Measurements from ENCODE around the gene CYB561D2.
A peak's percentile ranks its signal among the peaks of the same experiment; 100 is the strongest.

CYB561D2 gene

DNA sequence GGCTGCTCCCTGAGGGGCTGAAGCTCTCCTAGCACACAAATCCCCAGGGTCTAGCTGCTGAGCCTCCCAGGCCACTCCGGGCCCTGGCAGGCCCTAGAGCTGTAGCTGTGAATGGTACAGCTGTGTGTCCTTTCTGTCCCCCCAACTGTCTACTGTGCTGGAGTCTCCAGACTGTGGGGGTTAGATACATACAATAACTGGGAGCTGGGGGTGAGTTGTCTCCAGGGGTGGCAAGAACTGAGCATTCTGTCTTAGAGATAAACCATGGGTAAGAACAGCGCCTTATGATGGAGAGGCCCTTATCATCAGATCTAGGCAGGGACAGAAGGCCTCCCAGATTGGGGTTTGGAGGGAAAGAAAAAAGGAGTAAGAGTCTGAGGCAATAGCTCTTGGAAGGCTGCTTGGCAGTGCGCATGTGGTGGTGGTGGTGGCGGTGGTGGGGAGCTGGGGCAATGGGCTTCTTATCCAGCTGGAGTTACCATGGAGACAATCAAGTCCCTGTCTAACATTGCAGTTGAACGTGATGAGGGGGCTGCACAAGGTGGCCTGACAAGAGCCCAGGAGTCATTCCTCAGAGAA is 3.6 kb downstream of the CYB561D2 start:
- no peaks in the 10 kb centered on the region for H3K27me3 Mint-ChIP-seq
- peak overlapping the region in 1 of 2 donors; percentile 16 for H3K27ac Mint-ChIP-seq
- DNase-seq (no peak), ATAC-seq (replicated peaks) (no peak)
- H3K36me3 Mint-ChIP-seq (ENCODE audit: insufficient read depth): peaks cover 37% of the 10 kb centered on the region
- H3K4me3 Mint-ChIP-seq: no peak overlapping the region
- peaks cover 49 to 60% of the 10 kb centered on the region in 2 donors for H3K4me1 Mint-ChIP-seq (ENCODE audit: low read depth in 2 of 2)
- no peaks in the 10 kb centered on the region for H3K9me3 Mint-ChIP-seq

GRCh38 chr3:50354850-50355249 is 4.2 kb downstream of the CYB561D2 start:
- ATAC-seq (replicated peaks): no peak

DNA sequence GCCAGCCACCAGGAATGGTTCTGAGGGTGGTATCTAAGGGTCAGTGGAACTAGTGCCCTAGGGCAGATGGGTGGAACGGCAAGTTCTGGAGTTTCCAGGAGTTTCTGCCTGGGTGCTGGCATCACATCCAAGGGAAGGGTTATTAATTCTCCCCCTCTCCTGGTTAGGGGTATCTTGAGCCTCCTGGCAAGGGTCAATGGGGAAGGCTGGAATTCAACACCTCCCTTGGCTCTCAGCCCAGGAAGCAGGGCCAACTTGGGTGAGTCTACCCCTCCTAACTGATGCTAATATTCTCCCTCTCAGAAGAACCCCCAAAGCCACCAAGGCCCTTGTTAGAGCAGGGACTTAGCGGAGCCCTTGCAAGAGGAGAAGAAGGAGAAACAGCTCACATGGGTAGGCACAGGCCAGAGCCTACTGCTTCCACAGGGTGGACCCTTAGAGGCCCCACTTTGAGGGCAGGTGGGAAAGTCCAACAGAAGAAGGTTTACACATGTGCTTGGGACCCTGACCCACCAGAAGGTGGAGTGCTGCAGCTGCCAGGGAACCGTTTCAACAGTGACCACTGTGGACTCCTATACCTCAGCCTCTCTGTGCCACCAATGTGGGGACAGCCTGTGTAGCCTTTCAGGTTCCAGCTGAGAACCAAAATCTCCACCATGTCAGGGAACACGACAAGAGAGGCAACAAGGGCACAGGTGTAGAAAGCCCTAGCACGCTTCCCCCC is 5.3 kb downstream of the CYB561D2 start:
- Mint-ChIP-seq H3K27ac (peak overlapping the region; percentile 46 to 97), H3K4me3 (peak overlapping the region; percentile 93 to 97), H3K36me3 (ENCODE audit: insufficient read depth) (peaks cover 31% of the 10 kb centered on the region), H3K4me1 (ENCODE audit: low read depth in 2 of 2) (peaks cover 42 to 55% of the 10 kb centered on the region in 2 donors), H3K27me3 (no peaks in the 10 kb centered on the region), H3K9me3 (no peaks in the 10 kb centered on the region)
- no peak for ATAC-seq (replicated peaks)
- no peak for DNase-seq

More at GRCh38 chr3:50354850-50355249, 4.2 kb downstream of the CYB561D2 start:
- Mint-ChIP-seq H3K4me3 (no peak overlapping the region), H3K27ac (peak overlapping the region in 1 of 2 donors; percentile 44), H3K36me3 (ENCODE audit: insufficient read depth) (peaks cover 39% of the 10 kb centered on the region), H3K9me3 (no peaks in the 10 kb centered on the region), H3K4me1 (ENCODE audit: low read depth in 2 of 2) (peaks cover 51 to 62% of the 10 kb centered on the region in 2 donors), H3K27me3 (no peaks in the 10 kb centered on the region)
- DNase-seq: no peak

DNA sequence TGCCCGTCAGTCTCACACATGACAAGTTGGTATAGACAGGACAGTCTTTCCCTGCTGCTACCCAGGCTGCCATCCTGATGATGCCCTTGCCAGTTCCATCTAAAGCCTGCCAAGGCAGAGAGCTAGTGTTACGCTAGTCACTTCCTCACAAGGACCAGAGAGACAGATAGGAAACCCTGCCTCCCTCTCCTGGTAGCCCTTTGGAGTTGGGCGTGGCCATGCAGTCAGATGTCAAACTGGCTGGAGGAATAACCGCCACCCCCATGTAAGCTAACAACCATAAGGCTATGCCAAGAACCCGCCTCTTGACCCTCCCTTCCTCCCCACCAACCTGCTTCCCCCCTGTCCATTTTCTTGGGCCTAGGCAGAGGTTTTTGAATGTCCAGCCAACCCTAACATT is 5.9 kb downstream of the CYB561D2 start:
- peak overlapping the region in 1 of 2 donors; percentile 97 for H3K27ac Mint-ChIP-seq
- no peaks in the 10 kb centered on the region for H3K9me3 Mint-ChIP-seq
- peaks cover 31% of the 10 kb centered on the region for H3K36me3 Mint-ChIP-seq (ENCODE audit: insufficient read depth)
- DNase-seq: no peak
- H3K27me3 Mint-ChIP-seq: no peaks in the 10 kb centered on the region
- peak overlapping the region; percentile 93 to 97 for H3K4me3 Mint-ChIP-seq
- H3K4me1 Mint-ChIP-seq (ENCODE audit: low read depth in 2 of 2): peaks cover 36 to 49% of the 10 kb centered on the region in 2 donors
- ATAC-seq (replicated peaks): no peak

- Mint-ChIP-seq H3K27me3 (no peaks in the 10 kb centered on the region), H3K9me3 (no peaks in the 10 kb centered on the region), H3K4me1 (ENCODE audit: low read depth in 2 of 2) (peaks cover 35 to 49% of the 10 kb centered on the region in 2 donors), H3K27ac (peak overlapping the region in 1 of 2 donors; percentile 97), H3K36me3 (ENCODE audit: insufficient read depth) (peaks cover 27% of the 10 kb centered on the region), H3K4me3 (peak overlapping the region; percentile 93 to 97)
- no peak for DNase-seq
- no peak for ATAC-seq (replicated peaks)
Observed at GRCh38 chr3:50357481-50357880, 6.8 kb downstream of the CYB561D2 start.

DNA sequence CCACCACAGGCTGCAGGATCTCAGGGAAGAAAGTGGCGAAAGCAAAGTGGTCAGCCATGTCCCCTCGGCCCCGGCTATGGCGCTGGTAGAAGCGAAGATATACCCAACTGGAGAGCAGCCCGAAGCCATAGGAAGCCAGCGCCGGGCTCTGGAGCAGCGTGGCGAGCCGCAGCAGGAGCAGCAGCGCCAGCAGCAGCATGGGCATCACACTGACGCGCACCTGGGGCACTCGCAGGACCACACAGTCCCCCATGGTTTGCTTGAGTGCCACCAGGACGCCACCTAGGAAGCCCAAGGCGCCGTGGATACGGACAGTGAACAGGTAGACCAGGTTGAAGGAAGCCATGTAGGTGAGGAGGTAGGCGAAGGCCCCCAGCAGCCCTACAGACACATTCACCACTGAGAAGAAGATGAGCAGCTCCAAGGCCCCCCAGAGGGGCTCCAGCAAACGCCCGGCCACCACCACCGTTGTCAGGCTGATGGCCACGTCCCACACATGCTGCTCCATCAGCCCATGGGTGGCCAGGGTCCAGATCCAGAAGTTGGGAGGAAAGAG is 7.8 kb downstream of the CYB561D2 start:
- DNase-seq: no peak
- H3K27me3 Mint-ChIP-seq: no peaks in the 10 kb centered on the region
- peak overlapping the region; percentile 95 to 97 for H3K27ac Mint-ChIP-seq
- H3K9me3 Mint-ChIP-seq: no peaks in the 10 kb centered on the region
- peaks cover 35 to 44% of the 10 kb centered on the region in 2 donors for H3K4me1 Mint-ChIP-seq (ENCODE audit: low read depth in 2 of 2)
- H3K4me3 Mint-ChIP-seq: peak overlapping the region; percentile 93 to 97
- no peak for ATAC-seq (replicated peaks)
- H3K36me3 Mint-ChIP-seq (ENCODE audit: insufficient read depth): peaks cover 23% of the 10 kb centered on the region

DNA sequence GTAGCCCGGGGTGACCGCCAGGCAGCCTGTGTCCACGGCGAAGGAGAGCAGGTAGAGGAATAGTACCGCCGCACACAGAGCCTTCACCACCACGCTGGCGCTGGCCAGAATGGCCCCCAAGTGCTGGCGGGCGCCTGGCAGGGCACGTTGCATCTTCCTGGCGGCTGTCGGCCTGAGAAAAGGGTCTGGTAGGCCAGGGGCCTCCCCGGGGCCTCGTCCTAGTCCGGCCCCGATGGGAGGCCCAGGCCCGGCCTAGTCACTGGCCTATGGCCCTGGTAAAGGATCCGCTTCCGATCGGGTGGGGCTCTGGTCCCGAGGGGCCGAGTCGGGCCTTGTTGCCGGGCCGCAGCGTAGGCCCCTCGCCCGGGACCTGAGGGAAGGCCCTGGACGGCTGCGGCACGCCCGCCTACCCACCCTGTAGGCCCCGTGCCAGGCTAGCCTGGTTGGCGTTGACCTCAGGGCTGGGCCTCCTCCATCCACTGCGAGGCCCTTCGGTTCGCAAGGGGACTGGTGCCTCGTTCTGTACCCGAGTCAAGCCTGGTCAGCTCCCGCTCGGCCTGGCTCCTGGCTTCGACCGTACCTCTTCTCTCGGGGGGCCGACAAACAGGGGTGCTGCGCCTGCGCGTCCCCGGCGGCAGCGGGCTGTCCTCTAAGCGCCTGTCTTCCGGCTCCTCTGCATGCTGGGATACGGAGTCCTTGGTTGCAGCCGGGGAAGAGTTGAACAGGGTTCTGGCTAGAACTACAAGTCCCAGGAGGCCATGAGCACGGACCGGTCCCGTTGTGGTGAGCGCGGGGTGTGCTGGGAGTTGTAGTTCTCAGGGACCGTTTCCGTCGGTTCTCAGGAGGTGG is 8.5 kb downstream of the CYB561D2 start, which contains the start of gene TMEM115:
Gene TMEM115, minus strand, starts transcription at position 611 of the 849 bp plus-strand sequence. Its CDS starts 458 bp downstream, at position 153.
- peaks cover 16% of the 10 kb centered on the region for H3K36me3 Mint-ChIP-seq (ENCODE audit: insufficient read depth)
- ATAC-seq (replicated peaks) (peak; percentile 100), DNase-seq (peak; percentile 91 to 93 (median 91))
- no peaks in the 10 kb centered on the region for H3K9me3 Mint-ChIP-seq
- peak within 1 kb of the TSS; percentile 95 to 97 for H3K27ac Mint-ChIP-seq
- peaks cover 34 to 45% of the 10 kb centered on the region in 2 donors for H3K4me1 Mint-ChIP-seq (ENCODE audit: low read depth in 2 of 2)
- no peaks in the 10 kb centered on the region for H3K27me3 Mint-ChIP-seq
- H3K4me3 Mint-ChIP-seq: peak within 1 kb of the TSS; percentile 93 to 97

GRCh38 chr3:50359760-50360110 is 9.1 kb downstream of the CYB561D2 start:
- H3K9me3 Mint-ChIP-seq: no peaks in the 10 kb centered on the region
- H3K27ac Mint-ChIP-seq: peak overlapping the region; percentile 95 to 97
- DNase-seq: no peak
- H3K27me3 Mint-ChIP-seq: no peaks in the 10 kb centered on the region
- ATAC-seq (replicated peaks): peak; percentile 14
- peaks cover 29 to 47% of the 10 kb centered on the region in 2 donors for H3K4me1 Mint-ChIP-seq (ENCODE audit: low read depth in 2 of 2)
- peaks cover 16% of the 10 kb centered on the region for H3K36me3 Mint-ChIP-seq (ENCODE audit: insufficient read depth)
- peak overlapping the region; percentile 93 to 97 for H3K4me3 Mint-ChIP-seq

DNA sequence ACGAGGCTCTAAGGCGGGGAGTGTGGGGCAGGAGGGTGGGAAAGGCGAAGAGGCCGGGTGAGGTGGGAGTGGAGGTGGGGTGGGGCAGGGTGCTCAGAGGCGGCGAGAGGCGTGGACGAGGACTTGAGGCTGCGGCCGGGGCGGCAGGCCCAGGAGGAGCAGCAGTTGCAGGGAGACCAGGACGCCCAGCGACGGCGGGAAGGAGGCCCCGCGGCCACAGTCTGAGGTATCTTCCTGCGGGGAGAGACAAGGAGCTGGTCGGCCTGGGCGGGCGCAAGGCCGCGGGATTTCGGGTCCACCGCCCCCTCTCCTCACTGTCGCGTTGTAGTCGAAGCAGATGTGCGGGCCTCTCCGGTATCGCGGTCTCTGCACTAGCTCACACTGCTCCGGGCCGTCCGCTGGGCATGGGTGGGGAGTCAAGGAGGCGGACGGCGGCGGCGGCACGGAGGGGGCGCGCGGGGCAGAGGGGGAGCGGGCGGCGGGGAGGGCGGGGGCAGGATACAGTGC is 14.0 kb downstream of the CYB561D2 start:
- Mint-ChIP-seq H3K27me3 (no peaks in the 10 kb centered on the region), H3K36me3 (ENCODE audit: insufficient read depth) (peaks cover 19% of the 10 kb centered on the region), H3K4me1 (ENCODE audit: low read depth in 2 of 2) (peaks cover 22 to 32% of the 10 kb centered on the region in 2 donors), H3K27ac (peak overlapping the region; percentile 95), H3K4me3 (peak overlapping the region; percentile 87 to 90), H3K9me3 (no peaks in the 10 kb centered on the region)
- ATAC-seq (replicated peaks) (peak; percentile 18), DNase-seq (no peak)

- Mint-ChIP-seq H3K4me3 (peak overlapping the region; percentile 87 to 90), H3K27ac (peak overlapping the region; percentile 95), H3K9me3 (no peaks in the 10 kb centered on the region), H3K27me3 (no peaks in the 10 kb centered on the region), H3K36me3 (ENCODE audit: insufficient read depth) (peaks cover 19% of the 10 kb centered on the region), H3K4me1 (ENCODE audit: low read depth in 2 of 2) (peaks cover 20 to 29% of the 10 kb centered on the region in 2 donors)
- ATAC-seq (replicated peaks) (peak; percentile 97), DNase-seq (peak; percentile 90 to 95 (median 91))
Observed at GRCh38 chr3:50365080-50365841, 14.6 kb downstream of the CYB561D2 start.

- DNase-seq (no peak), ATAC-seq (replicated peaks) (no peak)
- Mint-ChIP-seq H3K4me1 (ENCODE audit: low read depth in 2 of 2) (peaks cover 20 to 29% of the 10 kb centered on the region in 2 donors), H3K4me3 (peak overlapping the region; percentile 87 to 90), H3K27me3 (no peaks in the 10 kb centered on the region), H3K27ac (peak overlapping the region; percentile 95), H3K9me3 (no peaks in the 10 kb centered on the region), H3K36me3 (ENCODE audit: insufficient read depth) (peaks cover 19% of the 10 kb centered on the region)
Observed at GRCh38 chr3:50365842-50366220, 15.2 kb downstream of the CYB561D2 start.

GRCh38 chr3:50369012-50369670 is 18.5 kb downstream of the CYB561D2 start:
- Mint-ChIP-seq H3K4me1 (ENCODE audit: low read depth in 2 of 2) (peaks cover 31 to 32% of the 10 kb centered on the region in 2 donors), H3K9me3 (no peaks in the 10 kb centered on the region), H3K27me3 (no peaks in the 10 kb centered on the region), H3K27ac (peak overlapping the region in 1 of 2 donors; percentile 9), H3K36me3 (ENCODE audit: insufficient read depth) (peaks cover 19% of the 10 kb centered on the region), H3K4me3 (no peak overlapping the region)
- ATAC-seq (replicated peaks): no peak
- DNase-seq: no peak
